Neural cell (in vitro differentiated cells): ENCODE data around the gene ANO3. TPM values are rescaled to one million over a fixed set of nuclear protein-coding genes. Genes with fewer than 3 reads are reported as not detected.

Experiments
- H2AFZ ChIP-seq: fragments of 200-600, 300-800 bp; sonication (generic), shearing (Covaris generic); 2 replicates; pipeline ENCODE4 v1.6.0; 2014; ENCODE audit warnings: low read depth, mild to moderate bottlenecking, antibody characterized with exemption, low read length, moderate library complexity
- H3F3A ChIP-seq: fragments of 200-600 bp; shearing (Covaris generic); 2 replicates; pipeline ENCODE4 v1.6.1; 2016; ENCODE audit warnings: mild to moderate bottlenecking, moderate library complexity, mixed read lengths, antibody characterized with exemption, low read length; ENCODE audit not compliant: insufficient read depth, poor library complexity, severe bottlenecking
- H3K27ac ChIP-seq: fragments of 200-600, 300-800 bp; sonication (generic), shearing (Covaris generic); 2 replicates; pipeline ENCODE4 v1.5.1; 2014; ENCODE audit warnings: mild to moderate bottlenecking, low read length, moderate library complexity
- H3K27me3 ChIP-seq: fragments of 300-800, 200-600 bp; sonication (generic), shearing (Covaris generic); 2 replicates; pipeline ENCODE4 v1.6.0; 2014; ENCODE audit warnings: mild to moderate bottlenecking, low read depth, low read length, moderate library complexity; ENCODE audit not compliant: insufficient read depth
- H3K36me3 ChIP-seq: fragments of 300-800, 200-600 bp; sonication (generic), shearing (Covaris generic); 2 replicates; pipeline ENCODE4 v1.5.1; 2014; ENCODE audit warnings: mild to moderate bottlenecking, antibody characterized with exemption, low read length, moderate library complexity; ENCODE audit not compliant: insufficient read depth
- H3K4me2 ChIP-seq: fragments of 300-800, 200-600 bp; sonication (generic), shearing (Covaris generic); 2 replicates; pipeline ENCODE4 v1.6.0; 2014; ENCODE audit warnings: mild to moderate bottlenecking, low read length
- H3K4me3 ChIP-seq: fragments of 300-800, 200-600 bp; sonication (generic), shearing (Covaris generic); 2 replicates; pipeline ENCODE4 v1.5.1; 2014; ENCODE audit warnings: mild to moderate bottlenecking, low read length, moderate library complexity
- H3K79me2 ChIP-seq: fragments of 200-600 bp; shearing (Covaris generic); replicated peaks from 2 replicates; pipeline ENCODE4 v1.6.0; 2014; ENCODE audit warnings: mild to moderate bottlenecking, low read length, moderate library complexity; ENCODE audit not compliant: insufficient read depth
- H3K9ac ChIP-seq: fragments of 300-800, 200-600 bp; sonication (generic), shearing (Covaris generic); 2 replicates; pipeline ENCODE4 v1.6.1; 2016; ENCODE audit warnings: mild to moderate bottlenecking, low read length, mixed read lengths
- H3K9me2 ChIP-seq: fragments of 200-600 bp; shearing (Covaris generic); 2 replicates; pipeline ENCODE4 v1.6.1; 2016; ENCODE audit warnings: mild to moderate bottlenecking, low read length, mixed read lengths; ENCODE audit not compliant: insufficient read depth
- H3K9me3 ChIP-seq: fragments of 200-600, 300-800 bp; sonication (generic), shearing (Covaris generic); 2 replicates; pipeline ENCODE4 v1.6.1; 2016; ENCODE audit warnings: mild to moderate bottlenecking, mixed run types, low read length, moderate library complexity, mixed read lengths
- H4K20me1 ChIP-seq: fragments of 200-600 bp; shearing (Covaris generic); 2 replicates; pipeline ENCODE4 v1.6.1; 2016; ENCODE audit warnings: mild to moderate bottlenecking, mixed run types; ENCODE audit not compliant: insufficient read depth
- CTCF ChIP-seq: fragments of 450-650 bp; IDR thresholded peaks from 2 replicates; pipeline ENCODE4 v1.5.1; 2014; ENCODE audit warnings: antibody characterized with exemption, mild to moderate bottlenecking, moderate library complexity; ENCODE audit not compliant: poor library complexity, severe bottlenecking
- EP300 ChIP-seq: fragments of 450-650 bp; conservative IDR thresholded peaks from 2 replicates; pipeline ENCODE4 v1.6.1; 2014; ENCODE audit warnings: antibody characterized with exemption, mild to moderate bottlenecking, moderate library complexity; ENCODE audit not compliant: poor library complexity, severe bottlenecking
- EZH2 ChIP-seq: fragments of 200-600, 300-800 bp; shearing (Covaris generic), sonication (generic); IDR thresholded peaks from 2 replicates; pipeline ENCODE4 v1.6.1; 2014; ENCODE audit warnings: antibody characterized with exemption, low read length, borderline replicate concordance, mild to moderate bottlenecking; ENCODE audit not compliant: insufficient read depth, poor library complexity, severe bottlenecking
- MXI1 ChIP-seq: fragments of 450-650 bp; conservative IDR thresholded peaks from 2 replicates; pipeline ENCODE4 v1.6.1; 2014; ENCODE audit warnings: antibody characterized with exemption, mild to moderate bottlenecking; ENCODE audit not compliant: poor library complexity, severe bottlenecking
- POLR2AphosphoS5 ChIP-seq: IDR thresholded peaks from 2 replicates; pipeline ENCODE4 v1.6.1; 2012
- RAD21 ChIP-seq: fragments of 450-650 bp; conservative IDR thresholded peaks from 2 replicates; pipeline ENCODE4 v1.6.1; 2014; ENCODE audit warnings: antibody characterized with exemption, mild to moderate bottlenecking, moderate library complexity
- SMC3 ChIP-seq: fragments of 450-650 bp; conservative IDR thresholded peaks from 2 replicates; pipeline ENCODE4 v1.6.1; 2014; ENCODE audit warnings: antibody characterized with exemption, mild to moderate bottlenecking, moderate library complexity; ENCODE audit not compliant: poor library complexity
- TAF1 ChIP-seq: IDR thresholded peaks from 2 replicates; pipeline ENCODE4 v1.6.1; 2012; ENCODE audit warnings: low read depth
- polyA plus RNA-seq: library from polyadenylated mRNA; depleted of rRNA; stranded (reverse); fragments of >200 nt; gene quantifications from 2 replicates; pipeline ENCODE4 v1.2.3, GENCODE V29; 2014
- TF ChIP-seq, protein P1 (sequence below): IDR thresholded peaks from 2 replicates; pipeline ENCODE4 v1.6.1; 2012; ENCODE audit warnings: borderline replicate concordance

ANO3 gene
- polyA plus RNA-seq, 1 donor from 2014 or later = not detected

GRCh38 chr11:26329206-26329605 is 2.7 kb upstream of the ANO3 start:
- Histone ChIP-seq H3K9me2 (no peaks in the 10 kb centered on the region), H3K4me3 (no peak overlapping the region), H3F3A (no peaks in the 10 kb centered on the region), H3K27me3 (no peaks in the 10 kb centered on the region), H3K9me3 (no peaks in the 10 kb centered on the region), H3K9ac (no peak overlapping the region), H3K4me2 (no peak overlapping the region), H3K36me3 (no peaks in the 10 kb centered on the region), H4K20me1 (no peaks in the 10 kb centered on the region), H3K27ac (no peak overlapping the region), H2AFZ (no peak overlapping the region), H3K79me2 (no peaks in the 10 kb centered on the region)
- TF ChIP-seq EP300 (no peak), CTCF (no peak)

GRCh38 chr11:26330262-26330661 is 1.7 kb upstream of the ANO3 start:
- Histone ChIP-seq H3K36me3 (no peaks in the 10 kb centered on the region), H3K4me3 (no peak overlapping the region), H3K79me2 (no peaks in the 10 kb centered on the region), H3K9ac (no peak overlapping the region), H3K9me3 (no peaks in the 10 kb centered on the region), H2AFZ (no peak overlapping the region), H3K27ac (no peak overlapping the region), H3K9me2 (no peaks in the 10 kb centered on the region), H3F3A (no peaks in the 10 kb centered on the region), H4K20me1 (no peaks in the 10 kb centered on the region), H3K27me3 (no peaks in the 10 kb centered on the region), H3K4me2 (no peak overlapping the region)
- no peak for TF ChIP-seq RAD21
- no peak for TF ChIP-seq EP300
- no peak for TF ChIP-seq TAF1
- no peak for TF ChIP-seq SMC3
- no peak for TF ChIP-seq CTCF
- no peak for TF ChIP-seq POLR2AphosphoS5
- TF ChIP-seq, protein P1, sequence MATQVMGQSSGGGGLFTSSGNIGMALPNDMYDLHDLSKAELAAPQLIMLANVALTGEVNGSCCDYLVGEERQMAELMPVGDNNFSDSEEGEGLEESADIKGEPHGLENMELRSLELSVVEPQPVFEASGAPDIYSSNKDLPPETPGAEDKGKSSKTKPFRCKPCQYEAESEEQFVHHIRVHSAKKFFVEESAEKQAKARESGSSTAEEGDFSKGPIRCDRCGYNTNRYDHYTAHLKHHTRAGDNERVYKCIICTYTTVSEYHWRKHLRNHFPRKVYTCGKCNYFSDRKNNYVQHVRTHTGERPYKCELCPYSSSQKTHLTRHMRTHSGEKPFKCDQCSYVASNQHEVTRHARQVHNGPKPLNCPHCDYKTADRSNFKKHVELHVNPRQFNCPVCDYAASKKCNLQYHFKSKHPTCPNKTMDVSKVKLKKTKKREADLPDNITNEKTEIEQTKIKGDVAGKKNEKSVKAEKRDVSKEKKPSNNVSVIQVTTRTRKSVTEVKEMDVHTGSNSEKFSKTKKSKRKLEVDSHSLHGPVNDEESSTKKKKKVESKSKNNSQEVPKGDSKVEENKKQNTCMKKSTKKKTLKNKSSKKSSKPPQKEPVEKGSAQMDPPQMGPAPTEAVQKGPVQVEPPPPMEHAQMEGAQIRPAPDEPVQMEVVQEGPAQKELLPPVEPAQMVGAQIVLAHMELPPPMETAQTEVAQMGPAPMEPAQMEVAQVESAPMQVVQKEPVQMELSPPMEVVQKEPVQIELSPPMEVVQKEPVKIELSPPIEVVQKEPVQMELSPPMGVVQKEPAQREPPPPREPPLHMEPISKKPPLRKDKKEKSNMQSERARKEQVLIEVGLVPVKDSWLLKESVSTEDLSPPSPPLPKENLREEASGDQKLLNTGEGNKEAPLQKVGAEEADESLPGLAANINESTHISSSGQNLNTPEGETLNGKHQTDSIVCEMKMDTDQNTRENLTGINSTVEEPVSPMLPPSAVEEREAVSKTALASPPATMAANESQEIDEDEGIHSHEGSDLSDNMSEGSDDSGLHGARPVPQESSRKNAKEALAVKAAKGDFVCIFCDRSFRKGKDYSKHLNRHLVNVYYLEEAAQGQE = no peak
- no peak for TF ChIP-seq MXI1
- no peak for TF ChIP-seq EZH2
